Myocyte (in vitro differentiated cells): Measurements from ENCODE around the gene FAM185A. TPM values are rescaled to one million over a fixed set of nuclear protein-coding genes. Genes with fewer than 3 reads are reported as not detected.
"Not testable (repeated sequence)": the region's sequence is repeated elsewhere in the genome, so short reads cannot be mapped to it uniquely, and the experiment has no call there.

Experiments
- DNase-seq: peaks from one replicate; pipeline ENCODE4 v3.0.0-alpha.2; 2012; ENCODE audit warnings: low read depth
- total RNA-seq: library from RNA; depleted of rRNA; stranded (reverse); fragments of >200 nt; gene quantifications from 2 replicates; pipeline ENCODE4 v1.2.3, GENCODE V29; 2014

Gene FAM185A
- total RNA-seq, 1 donor from 2014 or later, result 9.8 TPM

- no peak for DNase-seq
Observed at GRCh38 chr7:102829075-102829474, 80.3 kb downstream of the FAM185A start.

GRCh38 chr7:102830197-102830596 lies 81.4 kb downstream of the FAM185A start:
- DNase-seq, result no peak

DNA sequence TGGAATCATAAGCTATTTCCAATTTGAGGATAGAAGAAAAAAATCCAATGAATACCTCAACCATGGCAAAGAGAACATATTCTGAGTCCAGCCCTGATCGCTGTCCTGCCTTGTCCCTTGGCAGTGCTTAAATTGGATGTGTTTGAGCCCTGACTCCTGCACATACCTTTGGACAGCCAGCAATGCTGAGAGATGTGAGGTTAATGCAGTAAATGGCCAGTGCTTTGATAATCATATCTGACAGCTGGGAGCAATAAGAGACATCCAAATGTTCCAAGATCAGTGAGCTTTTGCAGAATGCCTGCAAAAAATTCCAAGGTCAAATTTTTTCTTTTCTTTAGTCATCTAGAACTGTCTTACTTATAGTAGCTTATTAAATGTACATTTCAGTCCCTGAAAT lies 83.9 kb downstream of the FAM185A start:
- no peak for DNase-seq

GRCh38 chr7:102833343-102833742 lies 84.5 kb downstream of the FAM185A start:
- no peak for DNase-seq

GRCh38 chr7:102834466-102834865 lies 85.7 kb downstream of the FAM185A start:
- DNase-seq, result no peak

DNA sequence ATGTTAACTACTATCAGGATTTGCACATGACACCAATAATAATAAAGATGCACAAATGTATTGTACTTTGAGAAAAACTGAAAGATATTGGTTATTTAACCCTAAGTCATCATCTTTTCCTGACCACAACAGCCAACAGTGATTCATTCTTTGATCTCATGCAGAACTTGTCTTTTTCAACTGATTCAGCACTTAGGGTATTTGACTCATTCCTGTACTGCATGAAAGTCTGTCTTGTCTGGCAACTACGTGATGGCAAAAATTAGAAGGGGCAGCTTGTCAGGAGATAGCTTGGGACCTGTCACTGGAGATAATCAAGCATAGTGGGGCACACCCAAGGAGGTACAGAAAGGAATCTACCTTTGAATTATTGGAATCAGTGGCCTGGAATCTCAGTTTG lies 86.2 kb downstream of the FAM185A start:
- peak; percentile 70 for DNase-seq

DNA sequence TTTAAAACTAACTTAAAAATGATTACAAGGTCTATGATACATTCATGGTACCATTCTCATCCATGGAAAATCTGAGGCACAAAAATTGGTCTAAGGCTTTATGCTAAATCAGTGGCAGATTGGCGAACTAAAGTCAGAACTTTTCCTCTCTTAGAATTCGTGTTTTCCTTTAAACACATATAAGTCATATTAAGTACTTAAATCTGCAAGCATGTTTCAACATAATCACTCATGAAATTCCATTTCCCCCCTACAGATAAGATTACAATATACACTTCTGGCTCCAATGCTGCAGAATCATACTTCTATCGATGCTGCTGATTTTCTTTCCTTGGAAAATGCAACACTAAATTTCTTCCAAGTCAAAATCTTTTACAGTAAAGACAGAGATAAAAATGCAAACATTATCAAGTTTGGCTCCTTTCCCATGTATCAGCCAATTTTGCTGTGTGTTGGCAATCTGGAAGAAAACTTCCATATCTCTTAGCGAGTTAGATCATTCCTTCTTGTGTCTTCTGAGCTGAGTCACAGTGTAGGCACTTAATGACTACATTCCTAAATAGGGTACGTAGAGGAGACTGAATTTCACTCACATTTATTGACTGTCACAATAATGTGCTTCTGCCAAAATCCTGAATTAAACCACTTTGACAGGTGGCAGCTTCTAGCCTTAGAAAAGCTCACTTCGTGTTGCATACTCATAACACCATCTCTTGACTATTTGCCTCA lies 87.6 kb downstream of the FAM185A start:
- peak; percentile 95 for DNase-seq

DNA sequence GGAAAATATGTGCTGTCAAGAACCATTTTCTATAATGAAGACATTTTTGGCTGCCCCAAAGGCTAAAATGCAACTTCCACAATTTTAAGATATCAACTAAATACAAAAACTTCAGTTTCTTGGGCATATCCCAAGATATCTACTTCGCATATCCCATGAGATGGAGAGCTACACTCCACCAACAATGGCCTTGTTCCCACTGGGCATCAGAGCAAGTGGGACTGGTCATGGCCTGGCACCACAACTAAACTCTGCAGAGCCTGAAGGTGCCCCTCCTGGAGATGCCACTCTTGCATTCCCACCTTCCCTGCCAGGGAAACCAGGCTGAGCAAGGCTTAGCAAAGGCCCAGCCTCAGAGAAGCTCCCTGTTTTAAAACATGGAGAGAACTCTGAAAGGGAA lies 88.2 kb downstream of the FAM185A start:
- DNase-seq, result no peak

GRCh38 chr7:102837802-102838201 lies 89.0 kb downstream of the FAM185A start:
- no peak for DNase-seq

DNA sequence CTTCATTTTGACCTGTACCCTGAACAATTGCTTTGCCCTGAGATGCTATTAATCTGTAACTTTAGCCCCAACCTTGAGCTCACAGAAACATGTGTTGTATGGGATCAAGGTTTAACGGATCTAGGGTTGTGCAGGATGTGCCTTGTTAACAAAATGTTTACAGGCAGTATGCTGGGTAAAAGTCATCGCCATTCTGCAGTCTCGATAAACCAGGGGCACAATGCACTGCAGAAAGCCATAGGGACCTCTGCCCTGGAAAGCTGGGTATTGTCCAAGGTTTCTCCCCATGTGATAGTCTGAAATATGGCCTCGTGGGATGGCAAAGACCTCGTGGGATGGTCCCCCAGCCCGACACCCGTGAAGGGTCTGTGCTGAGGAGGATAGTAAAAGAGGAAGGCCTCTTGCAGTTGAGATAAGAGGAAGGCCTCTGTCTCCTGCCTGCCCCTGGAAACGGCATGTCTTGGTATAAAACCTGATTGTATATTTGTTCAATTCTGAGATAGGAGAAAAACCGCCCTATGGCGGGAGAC lies 89.8 kb downstream of the FAM185A start:
- not testable (repeated sequence) for DNase-seq

DNA sequence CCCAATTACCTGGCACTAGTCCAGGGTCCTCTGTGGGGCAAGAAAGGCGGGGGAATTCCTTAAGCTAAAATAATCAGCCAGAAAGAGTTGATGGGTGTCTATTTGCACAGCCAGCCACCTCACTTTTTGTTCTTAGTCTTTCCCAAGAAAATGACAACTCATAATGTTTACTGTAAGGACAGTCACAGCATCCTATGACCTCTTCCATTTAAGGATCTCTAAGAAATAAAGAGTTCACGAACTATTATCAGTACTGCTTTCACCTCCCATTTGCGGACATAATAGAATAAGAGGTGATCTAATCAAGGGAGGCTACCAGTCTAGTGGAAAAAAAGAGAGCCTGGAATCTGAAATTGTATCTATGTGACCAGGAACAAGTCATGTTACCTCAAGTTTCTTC lies 91.6 kb downstream of the FAM185A start:
- DNase-seq, result no peak

DNA sequence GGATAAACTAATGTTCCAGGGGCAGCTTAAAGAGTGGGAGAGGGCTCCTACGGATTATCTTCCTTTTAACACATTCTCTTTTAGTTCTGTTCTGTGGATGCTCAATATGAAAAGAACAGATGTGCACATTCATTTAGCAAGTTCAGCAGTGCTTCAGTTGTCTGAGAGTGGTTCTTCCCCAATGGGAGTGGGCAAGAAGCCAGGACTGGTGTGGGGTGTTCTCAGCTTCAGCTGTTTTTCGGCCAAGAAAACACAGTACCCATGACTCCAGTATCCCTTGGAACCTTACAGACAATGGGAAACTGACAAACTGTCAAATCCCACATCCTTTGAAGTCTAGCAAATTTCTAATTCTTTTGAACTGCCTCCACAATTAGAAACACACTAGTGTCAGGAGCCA lies 92.5 kb downstream of the FAM185A start:
- peak; percentile 98 for DNase-seq

GRCh38 chr7:102842284-102842683 lies 93.5 kb downstream of the FAM185A start:
- no peak for DNase-seq

DNA sequence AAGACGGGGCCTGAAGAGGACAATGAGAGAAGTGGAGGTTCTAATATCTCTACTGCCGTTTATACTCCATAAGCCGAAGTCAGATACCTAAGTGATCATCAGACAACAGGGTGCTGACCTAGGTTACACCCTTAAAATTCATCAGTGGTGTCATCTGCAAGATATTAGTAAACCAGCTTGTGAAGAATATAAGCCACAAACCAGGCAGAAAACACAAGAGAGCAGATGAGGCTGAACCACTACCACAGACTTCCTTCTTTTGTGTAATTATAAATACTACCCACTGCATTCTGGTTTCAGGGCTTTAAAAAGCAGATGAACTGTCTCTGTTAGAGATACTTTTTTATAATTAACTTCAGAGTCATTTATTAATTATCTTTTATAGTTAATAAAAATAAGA lies 95.1 kb downstream of the FAM185A start:
- DNase-seq, result peak; percentile 92

GRCh38 chr7:102845346-102845745 lies 96.5 kb downstream of the FAM185A start:
- no peak for DNase-seq

DNA sequence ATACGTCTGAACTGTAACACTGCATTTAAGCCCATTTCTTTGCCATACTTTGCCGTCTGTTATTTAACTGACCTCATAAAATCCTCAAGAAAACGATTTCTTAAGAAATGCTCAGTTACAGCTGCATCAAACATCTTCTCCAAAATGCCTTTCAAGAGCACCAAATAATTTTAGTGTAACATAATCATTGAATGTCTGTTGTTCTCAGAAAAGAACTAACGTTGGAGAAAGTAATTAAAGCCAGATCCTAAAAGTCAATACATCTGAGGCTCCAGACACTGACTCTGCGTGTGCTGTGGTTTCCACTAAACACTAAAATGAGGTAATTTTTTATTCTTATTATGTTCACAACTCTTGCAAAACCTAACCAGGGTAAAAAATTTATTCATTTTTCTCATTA lies 100.3 kb downstream of the FAM185A start:
- no peak for DNase-seq

GRCh38 chr7:102849538-102849937 lies 100.7 kb downstream of the FAM185A start:
- DNase-seq, result no peak

GRCh38 chr7:102856036-102856435 lies 107.2 kb downstream of the FAM185A start:
- DNase-seq, result no peak

Other genes starting within 250 kb of the FAM185A start
- gene RASA4B, start 231.2 kb upstream of the FAM185A start, total RNA-seq, result 17.4 and 19.8 TPM in 2 replicates
- gene UPK3BL2, start 205.3 kb upstream of the FAM185A start, total RNA-seq, result 1.9 and 4.0 TPM in 2 replicates
- not detected in 2 replicates for gene SPDYE2, start 197.8 kb upstream of the FAM185A start, total RNA-seq
- 22.6 and 26.7 TPM in 2 replicates for gene POLR2J3, start 176.4 kb upstream of the FAM185A start, total RNA-seq
- gene RASA4, start 132.2 kb upstream of the FAM185A start, total RNA-seq, result 26.5 and 28.4 TPM in 2 replicates
- gene UPK3BL1, start 106.2 kb upstream of the FAM185A start, total RNA-seq, result 24.1 and 25.2 TPM in 2 replicates
- gene SPDYE2B, start 98.7 kb upstream of the FAM185A start, total RNA-seq, result not detected in 2 replicates
- 4.1 and 4.5 TPM in 2 replicates for gene POLR2J2, start 77.3 kb upstream of the FAM185A start, total RNA-seq
- 533 and 907 TPM in 2 replicates for gene LRRC17, start 164.0 kb downstream of the FAM185A start, total RNA-seq